GM23248 (cell line): Measurements from ENCODE around the gene CHAF1A.

Experiments
- EZH2 ChIP-seq: fragments of 200-600 bp; sonication (generic); IDR thresholded peaks from 2 replicates; pipeline ENCODE4 v1.6.1; 2018; ENCODE audit warnings: antibody characterized with exemption, mild to moderate bottlenecking; ENCODE audit not compliant: insufficient read depth, poor library complexity, severe bottlenecking
- EZH2phosphoT487 ChIP-seq: fragments of 200-600 bp; sonication (generic); IDR thresholded peaks from 2 replicates; pipeline ENCODE4 v1.6.1; 2018; ENCODE audit warnings: antibody characterized with exemption, moderate library complexity, mild to moderate bottlenecking, low read depth; ENCODE audit not compliant: insufficient read depth

DNA sequence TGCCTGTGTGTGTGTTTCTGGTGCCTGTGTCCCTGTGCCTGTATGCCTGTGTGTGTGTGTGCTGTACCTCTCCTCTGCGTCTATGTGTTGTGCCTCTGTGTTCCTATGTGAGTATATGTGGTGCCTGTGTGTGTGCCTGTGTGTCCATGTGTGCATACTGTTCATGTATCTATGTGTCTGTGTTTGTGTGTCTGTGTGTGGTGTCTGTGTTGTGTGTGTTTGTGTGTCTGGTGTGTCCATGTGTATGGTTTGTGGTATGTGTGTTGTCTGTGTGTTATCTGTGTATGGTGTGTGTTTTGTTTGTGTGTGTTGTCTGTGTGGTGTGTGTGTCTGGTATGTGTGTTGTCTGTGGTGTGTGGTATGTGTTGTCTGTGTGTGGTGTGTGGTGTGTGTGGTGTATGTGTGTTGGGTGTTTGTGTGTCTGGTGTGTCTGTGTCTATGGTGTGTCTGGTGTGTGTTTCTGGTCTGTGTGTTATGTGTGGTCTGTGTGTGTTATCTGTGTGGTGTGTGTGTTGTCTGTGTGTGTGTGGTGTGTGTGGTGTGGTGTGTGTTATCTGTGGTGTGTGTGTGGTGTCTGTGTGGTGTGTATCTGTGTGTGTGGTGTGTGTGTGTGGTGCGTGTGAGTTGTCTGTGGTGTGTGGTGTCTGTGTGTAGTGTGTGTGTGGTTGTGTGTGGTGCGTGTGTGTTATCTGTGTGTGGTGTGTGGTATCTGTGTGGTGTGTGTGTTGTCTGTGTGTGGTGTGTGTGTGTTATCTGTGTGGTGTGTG, 90.1 kb downstream of the CHAF1A start:
- no peak for TF ChIP-seq EZH2
- no peak for TF ChIP-seq EZH2phosphoT487
